GM23248 (cell line): Measurements from ENCODE around the gene FRMD1. TPM values are rescaled to one million over a fixed set of nuclear protein-coding genes. Genes with fewer than 3 reads are reported as not detected.

Experiments
- DNase-seq: peaks from one replicate; pipeline ENCODE4 v3.0.0-alpha.2; 2015
- H2AFZ ChIP-seq: fragments of 200-600 bp; sonication (generic); 2 replicates; pipeline ENCODE4 v1.6.1; 2016; ENCODE audit warnings: antibody characterized with exemption
- H3F3A ChIP-seq: fragments of 200-600 bp; sonication (generic); 2 replicates; pipeline ENCODE4 v1.6.1; 2016; ENCODE audit warnings: mild to moderate bottlenecking, antibody characterized with exemption, mixed run types; ENCODE audit not compliant: insufficient read depth
- H3K27ac ChIP-seq: fragments of 200-600 bp; sonication (generic); 2 replicates; pipeline ENCODE4 v1.5.1; 2016; ENCODE audit warnings: mild to moderate bottlenecking
- H3K27me3 ChIP-seq: fragments of 200-600 bp; sonication (generic); replicated peaks from 2 replicates; pipeline ENCODE4 v1.6.1; 2016; ENCODE audit warnings: mild to moderate bottlenecking; ENCODE audit not compliant: insufficient read depth
- H3K36me3 ChIP-seq: fragments of 200-600 bp; sonication (generic); 2 replicates; pipeline ENCODE4 v1.6.1; 2016; ENCODE audit warnings: low read depth, mild to moderate bottlenecking
- H3K4me1 ChIP-seq: fragments of 200-600 bp; sonication (generic); 2 replicates; pipeline ENCODE4 v1.6.1; 2016; ENCODE audit warnings: mild to moderate bottlenecking; ENCODE audit not compliant: insufficient read depth
- H3K4me2 ChIP-seq: fragments of 200-600 bp; sonication (generic); one replicate; pipeline ENCODE4 v1.6.1; 2016; ENCODE audit warnings: mild to moderate bottlenecking; ENCODE audit not compliant: unreplicated experiment
- H3K4me3 ChIP-seq: fragments of 200-600 bp; sonication (generic); 2 replicates; pipeline ENCODE4 v1.5.1; 2016; ENCODE audit warnings: mild to moderate bottlenecking
- H3K79me2 ChIP-seq: fragments of 200-600 bp; sonication (generic); 2 replicates; pipeline ENCODE4 v1.6.1; 2016; ENCODE audit warnings: mild to moderate bottlenecking; ENCODE audit not compliant: insufficient read depth
- H3K9ac ChIP-seq: fragments of 200-600 bp; sonication (generic); 2 replicates; pipeline ENCODE4 v1.6.1; 2016; ENCODE audit warnings: mild to moderate bottlenecking
- H3K9me2 ChIP-seq: fragments of 200-600 bp; sonication (generic); 2 replicates; pipeline ENCODE4 v1.6.1; 2016; ENCODE audit warnings: mixed run types, mild to moderate bottlenecking, moderate library complexity; ENCODE audit not compliant: insufficient read depth
- H3K9me3 ChIP-seq: fragments of 200-600 bp; sonication (generic); one replicate; pipeline ENCODE4 v1.6.1; 2017; ENCODE audit warnings: low read depth
- H4K20me1 ChIP-seq: fragments of 200-600 bp; sonication (generic); 2 replicates; pipeline ENCODE4 v1.6.0; 2016; ENCODE audit not compliant: insufficient read depth
- EZH2 ChIP-seq: fragments of 200-600 bp; sonication (generic); IDR thresholded peaks from 2 replicates; pipeline ENCODE4 v1.6.1; 2018; ENCODE audit warnings: antibody characterized with exemption, mild to moderate bottlenecking; ENCODE audit not compliant: insufficient read depth, poor library complexity, severe bottlenecking
- EZH2phosphoT487 ChIP-seq: fragments of 200-600 bp; sonication (generic); IDR thresholded peaks from 2 replicates; pipeline ENCODE4 v1.6.1; 2018; ENCODE audit warnings: antibody characterized with exemption, moderate library complexity, mild to moderate bottlenecking, low read depth; ENCODE audit not compliant: insufficient read depth
- WGBS, 2 experiments: methylation state at CpG; one replicate each; pipeline ENCODE4 v1.1.6; 2015 to 2017; ENCODE audit warnings: low lambda C conversion rate in 2 of 2, low coverage in 1 of 2; ENCODE audit errors: missing lambda C conversion rate in 2 of 2; 5-methylcytosine and 5-hydroxymethylcytosine counted together
- in situ Hi-C: fragments of 300-500 bp; cut with MboI; formaldehyde crosslinking; loops from 2 replicates; pipeline ENCODE4 v1.15.0; 2020
- polyA plus RNA-seq: library from polyadenylated mRNA; unstranded; fragments of >200 nt; fragmentation: Nextera tagmentation; extraction: Ambion mirVana; gene quantifications from 2 replicates; pipeline ENCODE4 v1.2.1, GENCODE V29; 2016
- total RNA-seq: library from RNA; depleted of rRNA; stranded (reverse); fragments of >200 nt; shearing (Covaris generic); gene quantifications from 2 replicates; pipeline ENCODE4 v1.2.3, GENCODE V29; 2014

Gene FRMD1
- total and polyA plus RNA-seq, 2 experiments from 2014 or later: not detected

- H3K36me3 ChIP-seq: no peaks in the 10 kb centered on the region
- no peaks in the 10 kb centered on the region for H3K4me1 ChIP-seq
- no peak overlapping the region for H3K4me2 ChIP-seq
- H3K79me2 ChIP-seq: no peaks in the 10 kb centered on the region
- no peak overlapping the region for H3K27ac ChIP-seq
- TF ChIP-seq EZH2phosphoT487: no peak
- no peak for TF ChIP-seq EZH2
- no peak overlapping the region for H2AFZ ChIP-seq
- in situ Hi-C loops: no loop called here
- DNase-seq: no peak
- H3K27me3 ChIP-seq: peaks cover 7% of the 10 kb centered on the region; the same call in 1 of the 2 replicates
- H4K20me1 ChIP-seq: no peaks in the 10 kb centered on the region
- no peaks in the 10 kb centered on the region for H3F3A ChIP-seq
- no peak overlapping the region for H3K9ac ChIP-seq
- no peaks in the 10 kb centered on the region for H3K9me3 ChIP-seq
- no peaks in the 10 kb centered on the region for H3K9me2 ChIP-seq
- no peak overlapping the region for H3K4me3 ChIP-seq
Observed at GRCh38 chr6:168119539-168119938, 40.5 kb upstream of the FRMD1 start.

GRCh38 chr6:168118935-168119334 lies 39.9 kb upstream of the FRMD1 start:
- H3K9me3 ChIP-seq: no peaks in the 10 kb centered on the region
- H3K9me2 ChIP-seq: no peaks in the 10 kb centered on the region
- H3K4me2 ChIP-seq: no peak overlapping the region
- in situ Hi-C loops: no loop called here
- H4K20me1 ChIP-seq: no peaks in the 10 kb centered on the region
- H3K9ac ChIP-seq: no peak overlapping the region
- no peak overlapping the region for H3K27ac ChIP-seq
- H3K27me3 ChIP-seq: peaks cover under 1% of the 10 kb centered on the region; the same call in 1 of the 2 replicates
- no peak overlapping the region for H3K4me3 ChIP-seq
- H3K79me2 ChIP-seq: no peaks in the 10 kb centered on the region
- no peak overlapping the region for H2AFZ ChIP-seq
- no peak for TF ChIP-seq EZH2
- TF ChIP-seq EZH2phosphoT487: no peak
- H3K36me3 ChIP-seq: no peaks in the 10 kb centered on the region
- DNase-seq: no peak
- no peaks in the 10 kb centered on the region for H3K4me1 ChIP-seq
- 49% methylated on average over 7 of the region's 7 CpGs for WGBS, 2 experiments
- H3F3A ChIP-seq: no peaks in the 10 kb centered on the region

- in situ Hi-C loops: no loop called here
- no peak overlapping the region for H2AFZ ChIP-seq
- no peak overlapping the region for H3K27ac ChIP-seq
- no peak overlapping the region for H3K9ac ChIP-seq
- H3K4me1 ChIP-seq: no peaks in the 10 kb centered on the region
- no peak for DNase-seq
- no peaks in the 10 kb centered on the region for H3K9me2 ChIP-seq
- WGBS, 2 experiments: 29 to 41% methylated on average over 4 of the region's 4 CpGs
- no peaks in the 10 kb centered on the region for H4K20me1 ChIP-seq
- no peak overlapping the region for H3K4me2 ChIP-seq
- H3K9me3 ChIP-seq: no peaks in the 10 kb centered on the region
- no peaks in the 10 kb centered on the region; the same call in 1 of the 2 replicates for H3K27me3 ChIP-seq
- no peaks in the 10 kb centered on the region for H3K36me3 ChIP-seq
- H3K79me2 ChIP-seq: no peaks in the 10 kb centered on the region
- no peaks in the 10 kb centered on the region for H3F3A ChIP-seq
- no peak for TF ChIP-seq EZH2phosphoT487
- no peak for TF ChIP-seq EZH2
- H3K4me3 ChIP-seq: no peak overlapping the region
Observed at GRCh38 chr6:168117942-168118341, 38.9 kb upstream of the FRMD1 start.

GRCh38 chr6:168116975-168117899 lies 38.2 kb upstream of the FRMD1 start:
- TF ChIP-seq EZH2 (no peak), EZH2phosphoT487 (no peak)
- no peaks in the 10 kb centered on the region for H3K4me1 ChIP-seq
- H3K36me3 ChIP-seq: no peaks in the 10 kb centered on the region
- in situ Hi-C loops: no loop called here
- DNase-seq: no peak
- H3K79me2 ChIP-seq: no peaks in the 10 kb centered on the region
- H3K4me3 ChIP-seq: no peak overlapping the region
- no peaks in the 10 kb centered on the region for H4K20me1 ChIP-seq
- H3K27ac ChIP-seq: no peak overlapping the region
- no peak overlapping the region for H3K4me2 ChIP-seq
- H3K27me3 ChIP-seq: no peaks in the 10 kb centered on the region
- no peaks in the 10 kb centered on the region for H3K9me3 ChIP-seq
- H3F3A ChIP-seq: no peaks in the 10 kb centered on the region
- H3K9ac ChIP-seq: no peak overlapping the region
- WGBS, 2 experiments: 64 to 65% methylated on average over 26 of the region's 26 CpGs
- H2AFZ ChIP-seq: no peak overlapping the region
- H3K9me2 ChIP-seq: no peaks in the 10 kb centered on the region
